ENCODE results near the gene SLC7A6.
A peak's percentile ranks its signal among the peaks of the same experiment; 100 is the strongest.
"Not testable (repeated sequence)": the region's sequence is repeated elsewhere in the genome, so short reads cannot be mapped to it uniquely, and the experiment has no call there.

Gene SLC7A6

GRCh38 chr16:68287276-68288251, 23.2 kb downstream of the SLC7A6 start:
- H3K4me3 ChIP-seq (replicated peaks in 1 of 2; ENCODE audit: low read depth in 2 of 2, low read length in 2 of 2): no peak overlapping the region
- TF ChIP-seq CTCF (IDR thresholded peaks at IDR 0.05; ENCODE audit: low read depth, low read length): no peak
- DNase-seq (ENCODE audit: low read depth in 2 of 2): peak; percentile 89 to 93

GRCh38 chr16:68288252-68288650, 23.9 kb downstream of the SLC7A6 start:
- no peak overlapping the region for H3K4me3 ChIP-seq (replicated peaks in 1 of 2; ENCODE audit: low read depth in 2 of 2, low read length in 2 of 2)
- no peak for DNase-seq (ENCODE audit: low read depth in 2 of 2)
- no peak for TF ChIP-seq CTCF (IDR thresholded peaks at IDR 0.05; ENCODE audit: low read depth, low read length)

GRCh38 chr16:68288796-68289195, 24.5 kb downstream of the SLC7A6 start:
- not testable (repeated sequence) for DNase-seq (ENCODE audit: low read depth in 2 of 2); H3K4me3 ChIP-seq (replicated peaks in 1 of 2; ENCODE audit: low read depth in 2 of 2, low read length in 2 of 2)

- no peak for TF ChIP-seq CTCF (IDR thresholded peaks at IDR 0.05; ENCODE audit: low read depth, low read length)
These were observed 24.9 kb downstream of the SLC7A6 start for GRCh38 chr16:68289202-68289601.

GRCh38 chr16:68289621-68290329, 25.4 kb downstream of the SLC7A6 start:
- no peak overlapping the region for H3K4me3 ChIP-seq (replicated peaks in 1 of 2; ENCODE audit: low read depth in 2 of 2, low read length in 2 of 2)
- DNase-seq (ENCODE audit: low read depth in 2 of 2): peak; percentile 48 to 61
- no peak for TF ChIP-seq CTCF (IDR thresholded peaks at IDR 0.05; ENCODE audit: low read depth, low read length)

More at GRCh38 chr16:68289202-68289601, 24.9 kb downstream of the SLC7A6 start:
- DNase-seq (ENCODE audit: low read depth in 2 of 2): no peak
- H3K4me3 ChIP-seq (replicated peaks in 1 of 2; ENCODE audit: low read depth in 2 of 2, low read length in 2 of 2): no peak overlapping the region

GRCh38 chr16:68290450-68290849, 26.1 kb downstream of the SLC7A6 start:
- TF ChIP-seq CTCF (IDR thresholded peaks at IDR 0.05; ENCODE audit: low read depth, low read length): no peak
- H3K4me3 ChIP-seq (replicated peaks in 1 of 2; ENCODE audit: low read depth in 2 of 2, low read length in 2 of 2): no peak overlapping the region
- no peak for DNase-seq (ENCODE audit: low read depth in 2 of 2)

GRCh38 chr16:68291227-68291626, 26.9 kb downstream of the SLC7A6 start:
- no peak for TF ChIP-seq CTCF (IDR thresholded peaks at IDR 0.05; ENCODE audit: low read depth, low read length)
- H3K4me3 ChIP-seq (replicated peaks in 1 of 2; ENCODE audit: low read depth in 2 of 2, low read length in 2 of 2): no peak overlapping the region
- DNase-seq (ENCODE audit: low read depth in 2 of 2): no peak
